Activated T-helper 2 cell treated with anti-CD3 and anti-CD28 coated beads, Interferon-gamma antibody, Interleukin-2, Interleukin-4, amounts not matched to agents 10 μg/mL and 5 μg/mL and 100 μg/mL, durations not matched to agents 14 hours and 24 hours and 36 hours (primary cell): Measurements from ENCODE around the gene IQCE. TPM values are rescaled to one million over a fixed set of nuclear protein-coding genes. Genes with fewer than 3 reads are reported as not detected.

Experiments
- DNase-seq: peaks from one replicate; pipeline ENCODE4 v3.0.0; 2021; ENCODE audit warnings: low spot score
- H3K27ac Mint-ChIP-seq: one replicate; pipeline ENCODE4 v1.8.0; 2021; ENCODE audit warnings: mixed read lengths
- H3K27me3 Mint-ChIP-seq: one replicate; pipeline ENCODE4 v1.8.0; 2021; ENCODE audit warnings: low read depth, mixed read lengths
- H3K36me3 Mint-ChIP-seq: one replicate; pipeline ENCODE4 v1.8.0; 2021; ENCODE audit warnings: low read depth, mixed read lengths
- H3K4me1 Mint-ChIP-seq: one replicate; pipeline ENCODE4 v1.8.0; 2021; ENCODE audit warnings: low read depth, mixed read lengths
- H3K4me3 Mint-ChIP-seq: one replicate; pipeline ENCODE4 v1.8.0; 2021; ENCODE audit warnings: low read depth, mild to moderate bottlenecking, moderate library complexity, mixed read lengths
- H3K9me3 Mint-ChIP-seq: one replicate; pipeline ENCODE4 v1.8.0; 2021; ENCODE audit warnings: mixed read lengths
- intact Hi-C: fragments of 100-400 bp; cut with micrococcal nuclease; formaldehyde crosslinking; loops from one replicate; pipeline ENCODE4 v1.15.1; 2023
- total RNA-seq: library from RNA; stranded (reverse); gene quantifications from 2 replicates; pipeline ENCODE4 v1.2.3, GENCODE V29; 2022

IQCE gene
- total RNA-seq, 1 donor from 2014 or later: 12.3 TPM

GRCh38 chr7:2640482-2640830 is 81.7 kb downstream of the IQCE start:
- no peaks in the 10 kb centered on the region for H3K9me3 Mint-ChIP-seq
- no peak for DNase-seq
- no peak overlapping the region for H3K4me3 Mint-ChIP-seq
- no peaks in the 10 kb centered on the region for H3K27me3 Mint-ChIP-seq
- intact Hi-C loops: no loop called here
- H3K36me3 Mint-ChIP-seq: no peaks in the 10 kb centered on the region
- no peak overlapping the region for H3K27ac Mint-ChIP-seq
- peaks cover 12% of the 10 kb centered on the region for H3K4me1 Mint-ChIP-seq

DNA sequence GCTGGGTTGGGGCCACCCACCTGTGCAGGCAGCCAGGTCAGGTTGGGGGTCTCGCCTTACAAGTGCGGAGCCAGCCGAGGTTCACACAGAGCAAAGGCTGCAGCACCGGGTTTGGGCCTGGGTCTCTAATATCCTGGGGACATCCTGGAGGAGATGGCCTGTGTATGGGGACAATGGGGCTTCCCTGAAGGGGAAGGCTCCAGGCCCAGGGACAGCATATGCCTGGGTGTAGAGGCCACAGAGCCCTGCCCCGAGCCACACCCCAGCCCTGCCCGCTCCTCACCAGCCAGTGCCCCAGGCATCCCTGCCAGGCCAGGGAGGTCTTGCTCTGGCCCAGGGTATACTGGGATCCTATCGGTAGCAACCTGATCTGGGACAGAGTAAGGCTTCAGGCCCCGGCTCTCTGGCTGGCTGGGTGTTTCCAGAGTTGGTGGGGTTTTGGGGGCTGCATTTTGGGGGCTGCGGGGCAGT is 82.1 kb downstream of the IQCE start:
- DNase-seq: no peak
- no peak overlapping the region for H3K27ac Mint-ChIP-seq
- H3K36me3 Mint-ChIP-seq: no peaks in the 10 kb centered on the region
- no peaks in the 10 kb centered on the region for H3K9me3 Mint-ChIP-seq
- H3K27me3 Mint-ChIP-seq: no peaks in the 10 kb centered on the region
- no peak overlapping the region for H3K4me3 Mint-ChIP-seq
- intact Hi-C loops: no loop called here
- peaks cover 15% of the 10 kb centered on the region for H3K4me1 Mint-ChIP-seq

- DNase-seq: no peak
- Mint-ChIP-seq H3K4me3 (no peak overlapping the region), H3K36me3 (no peaks in the 10 kb centered on the region)
Observed at GRCh38 chr7:2641406-2642393, 82.9 kb downstream of the IQCE start.

DNA sequence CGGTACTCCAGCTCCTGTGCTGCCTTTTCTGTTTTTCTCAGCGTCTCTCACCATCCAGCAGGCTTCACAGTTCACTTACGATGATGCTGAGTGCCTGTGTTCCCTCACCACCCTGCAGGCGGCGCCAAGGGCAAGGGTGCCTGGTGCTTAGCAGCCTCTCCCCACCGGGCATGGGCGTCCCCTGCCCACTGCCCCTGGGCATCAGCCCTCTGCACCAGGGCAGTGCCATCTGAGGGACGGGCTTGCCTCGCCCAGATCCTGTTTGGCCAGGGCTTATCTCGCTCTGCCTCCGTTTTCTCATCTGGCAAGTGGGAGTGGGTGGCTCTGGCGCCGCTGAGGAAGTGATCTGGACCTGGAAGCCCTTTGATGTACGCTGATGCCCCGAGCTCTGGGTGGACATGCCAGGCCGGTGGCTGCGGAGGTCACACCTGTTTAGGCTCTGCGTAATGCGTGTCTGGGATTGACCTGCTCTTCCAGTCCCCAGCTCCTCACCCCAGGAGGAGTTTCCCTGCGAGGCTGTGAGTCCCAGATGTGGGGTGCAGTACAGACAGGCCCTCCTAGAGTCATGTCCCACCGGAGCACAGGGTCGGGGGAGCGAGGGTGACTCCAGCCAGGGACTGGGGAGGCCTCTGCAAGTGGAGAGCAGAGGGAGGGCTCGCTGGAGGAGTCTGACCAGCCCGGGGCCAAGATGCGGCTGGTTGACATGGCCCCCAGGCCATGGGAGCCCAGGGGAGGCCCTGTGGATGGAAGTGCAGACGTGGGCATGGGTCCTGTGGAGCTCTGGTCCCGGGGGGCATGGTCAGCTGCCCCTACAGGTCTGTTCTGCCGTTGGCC is 84.8 kb downstream of the IQCE start:
- no peak overlapping the region for H3K4me3 Mint-ChIP-seq

More at GRCh38 chr7:2641406-2642393, 82.9 kb downstream of the IQCE start:
- H3K27ac Mint-ChIP-seq: no peak overlapping the region
- no peaks in the 10 kb centered on the region for H3K9me3 Mint-ChIP-seq
- intact Hi-C loops: no loop called here
- no peaks in the 10 kb centered on the region for H3K27me3 Mint-ChIP-seq
- H3K4me1 Mint-ChIP-seq: peaks cover 13% of the 10 kb centered on the region

GRCh38 chr7:2644220-2644561 is 85.4 kb downstream of the IQCE start:
- H3K27ac Mint-ChIP-seq: no peak overlapping the region
- no peaks in the 10 kb centered on the region for H3K36me3 Mint-ChIP-seq
- peaks cover 13% of the 10 kb centered on the region for H3K4me1 Mint-ChIP-seq
- H3K27me3 Mint-ChIP-seq: no peaks in the 10 kb centered on the region
- no peak for DNase-seq
- intact Hi-C loops: no loop called here
- H3K4me3 Mint-ChIP-seq: no peak overlapping the region
- no peaks in the 10 kb centered on the region for H3K9me3 Mint-ChIP-seq

More for the DNA sequence above, 84.8 kb downstream of the IQCE start:
- no peaks in the 10 kb centered on the region for H3K36me3 Mint-ChIP-seq
- no peak for DNase-seq
- H3K27me3 Mint-ChIP-seq: no peaks in the 10 kb centered on the region
- H3K9me3 Mint-ChIP-seq: no peaks in the 10 kb centered on the region
- no peak overlapping the region for H3K27ac Mint-ChIP-seq
- intact Hi-C loops: no loop called here
- peaks cover 13% of the 10 kb centered on the region for H3K4me1 Mint-ChIP-seq

GRCh38 chr7:2644562-2645273 is 85.9 kb downstream of the IQCE start:
- Mint-ChIP-seq H3K27ac (peak overlapping the region; percentile 83), H3K4me1 (peaks cover 13% of the 10 kb centered on the region), H3K27me3 (no peaks in the 10 kb centered on the region), H3K4me3 (peak overlapping the region; percentile 66), H3K9me3 (no peaks in the 10 kb centered on the region), H3K36me3 (no peaks in the 10 kb centered on the region)
- no peak for DNase-seq
- intact Hi-C loops: no loop called here

GRCh38 chr7:2645274-2645868 is 86.6 kb downstream of the IQCE start:
- no peaks in the 10 kb centered on the region for H3K36me3 Mint-ChIP-seq
- intact Hi-C loops: no loop called here
- no peaks in the 10 kb centered on the region for H3K27me3 Mint-ChIP-seq
- peak overlapping the region; percentile 66 for H3K4me3 Mint-ChIP-seq
- H3K4me1 Mint-ChIP-seq: peaks cover 13% of the 10 kb centered on the region
- H3K27ac Mint-ChIP-seq: peak overlapping the region; percentile 83
- H3K9me3 Mint-ChIP-seq: no peaks in the 10 kb centered on the region
- peak; percentile 24 for DNase-seq

- no peaks in the 10 kb centered on the region for H3K36me3 Mint-ChIP-seq
- DNase-seq: no peak
- H3K9me3 Mint-ChIP-seq: no peaks in the 10 kb centered on the region
- intact Hi-C loops: no loop called here
- no peak overlapping the region for H3K4me3 Mint-ChIP-seq
- H3K4me1 Mint-ChIP-seq: peaks cover 13% of the 10 kb centered on the region
- H3K27me3 Mint-ChIP-seq: no peaks in the 10 kb centered on the region
- no peak overlapping the region for H3K27ac Mint-ChIP-seq
Observed at GRCh38 chr7:2646336-2646679, 87.5 kb downstream of the IQCE start.

DNA sequence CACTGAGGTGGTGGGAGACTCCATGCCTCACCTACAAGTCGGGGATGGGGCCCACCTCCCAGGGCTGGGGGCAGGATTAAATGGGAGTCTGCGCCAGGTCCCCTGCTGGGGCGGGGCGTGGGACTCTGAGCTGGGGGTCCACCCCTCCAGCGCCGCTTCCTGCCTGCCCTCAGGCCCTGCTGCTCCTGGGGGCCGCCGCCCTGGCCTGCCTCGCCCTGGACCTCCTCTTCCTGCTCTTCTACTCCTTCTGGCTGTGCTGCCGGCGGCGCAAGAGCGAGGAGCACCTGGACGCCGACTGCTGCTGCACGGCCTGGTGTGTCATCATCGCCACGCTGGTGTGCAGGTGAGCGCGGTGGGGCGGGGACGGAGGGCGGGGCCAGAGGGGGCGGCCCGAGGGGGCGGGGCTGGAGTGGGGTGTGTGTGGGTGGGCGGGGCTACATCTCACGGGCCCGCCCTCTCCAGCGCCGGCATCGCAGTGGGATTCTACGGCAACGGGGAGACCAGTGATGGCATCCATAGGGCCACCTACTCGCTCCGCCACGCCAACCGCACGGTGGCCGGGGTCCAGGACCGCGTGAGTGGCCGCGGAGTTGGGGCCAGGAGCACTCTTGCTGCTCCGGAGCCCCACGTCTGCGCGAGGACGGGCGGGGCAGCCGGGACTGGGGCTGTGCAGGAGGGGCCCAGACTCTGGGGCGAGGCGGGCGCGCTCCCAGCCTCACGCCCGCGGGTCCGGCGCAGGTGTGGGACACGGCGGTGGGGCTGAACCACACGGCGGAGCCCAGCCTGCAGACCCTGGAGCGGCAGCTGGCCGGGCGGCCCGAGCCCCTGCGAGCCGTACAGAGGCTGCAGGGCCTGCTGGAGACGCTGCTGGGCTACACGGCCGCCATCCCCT is 88.1 kb downstream of the IQCE start:
- peaks cover 13% of the 10 kb centered on the region for H3K4me1 Mint-ChIP-seq
- no peaks in the 10 kb centered on the region for H3K27me3 Mint-ChIP-seq
- H3K36me3 Mint-ChIP-seq: no peaks in the 10 kb centered on the region
- H3K9me3 Mint-ChIP-seq: no peaks in the 10 kb centered on the region
- no peak overlapping the region for H3K27ac Mint-ChIP-seq
- H3K4me3 Mint-ChIP-seq: no peak overlapping the region
- no peak for DNase-seq
- intact Hi-C loops: no loop called here

DNA sequence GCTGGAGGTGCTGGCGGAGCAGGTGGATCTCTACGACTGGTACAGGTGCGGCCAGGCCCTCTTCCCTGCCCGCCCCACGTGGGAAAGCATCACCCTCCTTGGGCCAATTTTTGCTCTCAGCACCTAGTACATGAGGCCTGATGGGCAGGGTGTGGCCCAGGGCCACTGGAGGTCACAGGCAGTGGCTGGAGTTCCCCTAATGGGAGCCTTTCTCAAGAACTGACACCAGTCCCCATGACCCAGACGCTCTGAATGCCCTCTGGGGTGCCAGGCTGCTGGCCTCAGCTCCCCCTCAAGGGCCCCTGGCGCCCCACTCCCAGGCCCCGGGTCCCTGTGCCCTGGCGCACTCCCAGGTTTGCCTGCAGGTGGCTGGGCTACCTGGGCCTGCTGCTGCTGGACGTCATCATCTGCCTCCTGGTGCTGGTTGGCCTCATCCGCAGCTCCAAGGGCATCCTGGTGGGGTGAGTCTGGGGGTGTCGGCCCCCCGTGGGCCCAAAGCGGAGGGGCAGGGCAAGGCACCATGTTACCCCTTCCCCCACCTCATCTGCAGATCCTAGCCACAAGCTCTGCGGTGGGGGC is 88.9 kb downstream of the IQCE start:
- no peak for DNase-seq
- no peaks in the 10 kb centered on the region for H3K27me3 Mint-ChIP-seq
- intact Hi-C loops: no loop called here
- no peaks in the 10 kb centered on the region for H3K9me3 Mint-ChIP-seq
- peaks cover 13% of the 10 kb centered on the region for H3K4me1 Mint-ChIP-seq
- H3K27ac Mint-ChIP-seq: no peak overlapping the region
- H3K36me3 Mint-ChIP-seq: no peaks in the 10 kb centered on the region
- H3K4me3 Mint-ChIP-seq: no peak overlapping the region

- Mint-ChIP-seq H3K27ac (no peak overlapping the region), H3K27me3 (no peaks in the 10 kb centered on the region), H3K9me3 (no peaks in the 10 kb centered on the region), H3K4me1 (peaks cover 12% of the 10 kb centered on the region), H3K36me3 (no peaks in the 10 kb centered on the region), H3K4me3 (no peak overlapping the region)
- no peak for DNase-seq
- intact Hi-C loops: no loop called here
Observed at GRCh38 chr7:2649139-2649838, 90.5 kb downstream of the IQCE start.
